H1 (cell line): ENCODE data around the gene TECR. TPM values are rescaled to one million over a fixed set of nuclear protein-coding genes. Genes with fewer than 3 reads are reported as not detected.

ENCODE experiments used
- CBX8 ChIP-seq: fragments of 300-800, 300-1000 bp; sonication (generic); IDR thresholded peaks from 2 replicates; pipeline ENCODE4 v1.7.1; 2016; ENCODE audit warnings: low read depth, low read length, borderline replicate concordance
- CHD1 ChIP-seq: IDR thresholded peaks from 2 replicates; pipeline ENCODE4 v1.6.1; 2012; ENCODE audit warnings: low read depth, low read length, improper control_type of control experiment
- GABPA ChIP-seq: IDR thresholded peaks from 2 replicates; pipeline ENCODE4 v1.6.1; 2011; ENCODE audit warnings: mild to moderate bottlenecking, low read length, moderate library complexity, borderline replicate concordance; ENCODE audit not compliant: insufficient read depth
- RAD21 ChIP-seq, 2 experiments: IDR thresholded peaks in 1 of 2; conservative IDR thresholded peaks in 1 of 2; 2 replicates each; pipeline ENCODE4 v1.6.1; 2011; ENCODE audit warnings: low read depth in 2 of 2, low read length in 2 of 2, improper control_type of control experiment in 1 of 2, inconsistent platforms in 1 of 2, mild to moderate bottlenecking in 1 of 2, moderate library complexity in 1 of 2
- RBBP5 ChIP-seq: IDR thresholded peaks from 2 replicates; pipeline ENCODE4 v1.7.1; 2012; ENCODE audit warnings: low read depth, mild to moderate bottlenecking, inconsistent platforms, low read length, moderate library complexity, borderline replicate concordance
- SIX5 ChIP-seq: IDR thresholded peaks from 2 replicates; pipeline ENCODE4 v1.6.1; 2011; ENCODE audit warnings: mild to moderate bottlenecking, low read depth, low read length
- SP1 ChIP-seq: IDR thresholded peaks from 2 replicates; pipeline ENCODE4 v1.6.1; 2011; ENCODE audit warnings: low read depth, low read length
- SUZ12 ChIP-seq: fragments of 200-600 bp; sonication (generic); IDR thresholded peaks from 2 replicates; pipeline ENCODE4 v1.6.1; 2012; ENCODE audit warnings: mild to moderate bottlenecking, inconsistent platforms, low read length, moderate library complexity, mixed read lengths
- polyA plus RNA-seq, 7 experiments: library from polyadenylated mRNA; depleted of rRNA in 3 of 7; stranded (reverse) in 5 of 7; unstranded in 2 of 7; fragments of >200 nt in 5 of 7; fragments of 200-250 nt in 2 of 7; gene quantifications; 1 replicate in 5 of 7; 2 replicates in 1 of 7; 4 replicates in 1 of 7; pipeline versions ENCODE4 v1.2.1 to v1.2.3, GENCODE V29; 2011 to 2013; ENCODE audit warnings: missing spikeins in 2 of 7, mixed read lengths in 2 of 7
- total RNA-seq: library from RNA; stranded (reverse); fragmentation: NEBNext Ultra II Directional; extraction: Animal tissue kit (Norgen Biotek cat#: 25700); gene quantifications from 2 replicates; pipeline ENCODE4 v1.2.1, GENCODE V29; 2021
- TF ChIP-seq, protein P1 (sequence below), 3 experiments: IDR thresholded peaks; 1 replicate in 2 of 3; 2 replicates in 1 of 3; pipeline versions ENCODE4 v1.5.1 to v1.6.1; 2011; ENCODE audit warnings: low read length in 3 of 3, mild to moderate bottlenecking in 3 of 3, inconsistent platforms in 2 of 3, low read depth in 1 of 3, moderate library complexity in 1 of 3; ENCODE audit not compliant: insufficient read depth in 1 of 3; ENCODE audit errors: control extremely low read depth in 1 of 3

Gene TECR
- total and polyA plus RNA-seq, 2 of the 8 experiments (the other 6 are each of a cell fraction or from before 2014, with no cell fraction given) = 172 to 405 TPM

DNA sequence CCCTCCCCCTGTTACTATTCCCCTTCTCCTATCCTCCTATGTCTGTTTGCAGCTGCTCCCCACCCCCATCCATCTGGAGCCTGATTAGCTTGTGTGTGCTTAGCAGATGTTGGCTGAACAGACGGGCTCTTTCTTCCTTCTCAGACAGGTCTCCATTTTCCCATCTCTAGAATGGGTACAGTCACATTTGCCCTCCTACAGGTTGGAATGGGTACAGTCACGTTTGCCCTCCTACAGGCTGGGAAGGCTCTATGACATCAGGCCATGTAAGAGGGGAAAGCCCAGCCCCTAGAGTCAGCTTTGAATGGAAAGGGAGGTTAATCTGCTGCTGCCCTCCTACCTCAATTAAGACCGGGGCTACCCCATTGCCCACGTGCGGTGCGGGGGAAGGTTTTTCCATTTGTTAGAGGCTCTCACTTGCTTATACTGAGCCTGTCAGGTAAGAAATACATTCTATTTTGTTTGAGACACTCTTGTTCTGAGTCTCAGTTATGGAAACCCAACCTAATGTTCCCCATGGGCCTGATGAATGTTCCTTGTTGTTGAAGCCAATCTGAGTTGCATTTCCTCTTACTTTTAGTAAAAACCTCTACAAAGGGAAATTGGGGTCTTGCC, 51.3 kb downstream of the TECR start (continued):
- TF ChIP-seq RAD21 (IDR thresholded peaks at IDR 0.05 in 1 of 2, conservative IDR thresholded peaks at IDR 0.05 in 1 of 2; ENCODE audit: low read depth in 2 of 2, low read length in 2 of 2) (no peak), CBX8 (no peak), GABPA (no peak), SP1 (no peak), RBBP5 (no peak), CHD1 (no peak), SIX5 (no peak), SUZ12 (no peak)
- TF ChIP-seq, protein P1, sequence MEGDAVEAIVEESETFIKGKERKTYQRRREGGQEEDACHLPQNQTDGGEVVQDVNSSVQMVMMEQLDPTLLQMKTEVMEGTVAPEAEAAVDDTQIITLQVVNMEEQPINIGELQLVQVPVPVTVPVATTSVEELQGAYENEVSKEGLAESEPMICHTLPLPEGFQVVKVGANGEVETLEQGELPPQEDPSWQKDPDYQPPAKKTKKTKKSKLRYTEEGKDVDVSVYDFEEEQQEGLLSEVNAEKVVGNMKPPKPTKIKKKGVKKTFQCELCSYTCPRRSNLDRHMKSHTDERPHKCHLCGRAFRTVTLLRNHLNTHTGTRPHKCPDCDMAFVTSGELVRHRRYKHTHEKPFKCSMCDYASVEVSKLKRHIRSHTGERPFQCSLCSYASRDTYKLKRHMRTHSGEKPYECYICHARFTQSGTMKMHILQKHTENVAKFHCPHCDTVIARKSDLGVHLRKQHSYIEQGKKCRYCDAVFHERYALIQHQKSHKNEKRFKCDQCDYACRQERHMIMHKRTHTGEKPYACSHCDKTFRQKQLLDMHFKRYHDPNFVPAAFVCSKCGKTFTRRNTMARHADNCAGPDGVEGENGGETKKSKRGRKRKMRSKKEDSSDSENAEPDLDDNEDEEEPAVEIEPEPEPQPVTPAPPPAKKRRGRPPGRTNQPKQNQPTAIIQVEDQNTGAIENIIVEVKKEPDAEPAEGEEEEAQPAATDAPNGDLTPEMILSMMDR (IDR thresholded peaks at IDR 0.05; ENCODE audit: control extremely low read depth in 1 of 3, insufficient read depth in 1 of 3, low read depth in 1 of 3, low read length in 3 of 3) = peak in 2 of 3 experiments; percentile 3 to 10; a peak in 1 of 4 replicates
